Caco-2 (cell line): Measurements from ENCODE around the gene C22orf31. TPM values are rescaled to one million over a fixed set of nuclear protein-coding genes. Genes with fewer than 3 reads are reported as not detected.
A peak's percentile ranks its signal among the peaks of the same experiment; 100 is the strongest.

Experiments
- Bru-seq: library from RNA; stranded (reverse); fragments of 400-500 nt; gene quantifications from one replicate; lab custom pipeline; 2021; lab: Mats Ljungman, UMichigan
- BruChase-seq, 2 experiments: library from RNA; stranded (reverse); fragments of 400-500 nt; gene quantifications; one replicate each; lab custom pipeline; 2021; lab: Mats Ljungman, UMichigan
- BruUV-seq: library from RNA; stranded (reverse); fragments of 400-500 nt; replicated peaks from 2 replicates; lab custom pipeline; 2021; lab: Mats Ljungman, UMichigan
- CTCF ChIA-PET: fragments of 300-600 bp; sonication (Branson Sonifier 250); formaldehyde crosslinking; loops from one replicate; lab custom pipeline; 2022; ENCODE audit warnings: antibody characterized with exemption; lab: Charles Lee
- POLR2A ChIA-PET: fragments of 300-600 bp; sonication (Branson Sonifier 250); formaldehyde crosslinking; loops from one replicate; lab custom pipeline; 2022; ENCODE audit warnings: antibody characterized with exemption; lab: Charles Lee
- DNase-seq, 2 experiments: peaks; one replicate each; pipeline versions ENCODE4 v3.0.0 to v3.0.0-alpha.2; 2020 to 2022
- H3K27me3 ChIP-seq: replicated peaks from 2 replicates; pipeline ENCODE4 v1.6.0; 2011; ENCODE audit warnings: low read length; ENCODE audit not compliant: control insufficient read depth, insufficient read depth
- H3K36me3 ChIP-seq: 2 replicates; pipeline ENCODE4 v1.5.1; 2011; ENCODE audit warnings: low read length; ENCODE audit not compliant: control insufficient read depth, insufficient read depth
- H3K4me1 ChIP-seq: fragments of 250-450 bp; sonication (Bioruptor Pico); 2 replicates; pipeline ENCODE4 v1.5.1; 2020; ENCODE audit warnings: mild to moderate bottlenecking
- H3K4me3 ChIP-seq: 2 replicates; pipeline ENCODE4 v1.5.1; 2011; ENCODE audit warnings: low read depth, mild to moderate bottlenecking, control low read depth, low read length
- H3K9me3 ChIP-seq: fragments of 250-450 bp; sonication (Bioruptor Pico); 2 replicates; pipeline ENCODE4 v1.5.1; 2020; ENCODE audit warnings: mild to moderate bottlenecking, moderate library complexity
- H3K27ac Mint-ChIP-seq: one replicate; pipeline ENCODE4 v1.8.0; 2022; ENCODE audit warnings: mixed read lengths; ENCODE audit not compliant: unreplicated experiment
- H3K27me3 Mint-ChIP-seq: one replicate; pipeline ENCODE4 v1.8.0; 2022; ENCODE audit warnings: mixed read lengths; ENCODE audit not compliant: insufficient read depth, unreplicated experiment
- H3K36me3 Mint-ChIP-seq: one replicate; pipeline ENCODE4 v1.8.0; 2022; ENCODE audit warnings: mild to moderate bottlenecking, mixed read lengths; ENCODE audit not compliant: insufficient read depth, unreplicated experiment
- H3K4me1 Mint-ChIP-seq: one replicate; pipeline ENCODE4 v1.8.0; 2022; ENCODE audit warnings: low read depth, mixed read lengths; ENCODE audit not compliant: unreplicated experiment
- H3K4me3 Mint-ChIP-seq: one replicate; pipeline ENCODE4 v1.8.0; 2022; ENCODE audit warnings: mild to moderate bottlenecking, moderate library complexity, mixed read lengths; ENCODE audit not compliant: unreplicated experiment
- H3K9me3 Mint-ChIP-seq: one replicate; pipeline ENCODE4 v1.8.0; 2022; ENCODE audit warnings: mixed read lengths; ENCODE audit not compliant: unreplicated experiment
- intact Hi-C: fragments of 100-400 bp; cut with micrococcal nuclease; formaldehyde crosslinking; loops from one replicate; pipeline ENCODE4 v1.10.0; 2022; ENCODE audit not compliant: unreplicated experiment
- long read RNA-seq: library from polyadenylated mRNA; stranded (forward); transcript quantifications from one replicate; pipeline ENCODE4 v2.0.0, GENCODE V29; 2022
- total RNA-seq: library from RNA; stranded (reverse); gene quantifications from 2 replicates; pipeline ENCODE4 v1.2.3, GENCODE V29; 2022
- TF ChIP-seq, protein P1 (sequence below), 2 experiments: fragments of 200-600 bp in 1 of 2; IDR thresholded peaks; 1 replicate in 1 of 2; 2 replicates in 1 of 2; pipeline versions ENCODE4 v1.5.1 to v1.8.0; 2011 to 2022; ENCODE audit warnings: antibody characterized with exemption in 1 of 2, control low read depth in 1 of 2, inconsistent platforms in 1 of 2, low read depth in 1 of 2, low read length in 1 of 2, mild to moderate bottlenecking in 1 of 2, moderate library complexity in 1 of 2; ENCODE audit not compliant: insufficient read depth in 1 of 2, severe bottlenecking in 1 of 2, unreplicated experiment in 1 of 2

Gene C22orf31
- total RNA-seq (not detected in 2 replicates), Bru-seq, nascent RNA (percentile 19 among the genes with signal in this experiment), BruChase-seq, experiment 1, labeled RNA remaining after a 2-hour chase (percentile 15 among the genes with signal in this experiment), BruChase-seq, experiment 2, labeled RNA remaining after a 6-hour chase (not detected)
- long read RNA-seq, partial matches to known transcripts: 0 of 3 reads
- long read RNA-seq, other reads (novel, unspliced or antisense): 3 of 3 reads

DNA sequence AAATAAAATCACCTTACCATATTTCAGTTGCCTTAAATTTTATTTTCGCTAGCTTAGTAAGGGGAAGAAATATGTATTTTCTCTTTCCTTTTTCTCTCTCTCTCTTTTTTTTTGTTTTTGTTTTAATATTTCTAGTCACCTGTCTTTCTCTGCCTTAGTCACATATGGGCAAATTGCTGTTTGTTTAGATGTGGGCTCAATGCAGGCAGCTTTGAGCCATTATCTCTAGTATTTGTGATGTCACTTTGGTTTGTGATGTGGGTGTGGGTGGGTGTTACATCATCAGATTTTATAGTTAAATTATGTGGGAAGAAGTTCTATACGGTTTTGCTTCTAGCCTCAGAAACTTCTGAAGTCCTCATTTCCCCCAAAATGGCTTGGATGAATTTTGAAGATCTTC is at the start of gene C22orf31:
TSS of gene C22orf31 (minus strand) at position 59 of the 400 bp plus-strand sequence. CDS start at position 20, 39 bp downstream.
- POLR2A ChIA-PET: no interaction called here
- Mint-ChIP-seq H3K4me1 (peaks cover 23% of the 10 kb centered on the region), H3K9me3 (no peaks in the 10 kb centered on the region), H3K36me3 (peaks cover 30% of the 10 kb centered on the region), H3K4me3 (no peak within 1 kb of the TSS), H3K27ac (peak within 1 kb of the TSS; percentile 49), H3K27me3 (no peaks in the 10 kb centered on the region)
- Histone ChIP-seq H3K4me1 (peaks cover 8% of the 10 kb centered on the region; the same call in 1 of the 2 replicates), H3K9me3 (no peaks in the 10 kb centered on the region), H3K4me3 (no peak within 1 kb of the TSS), H3K36me3 (no peaks in the 10 kb centered on the region), H3K27me3 (no peaks in the 10 kb centered on the region)
- no peak for DNase-seq
- intact Hi-C loops: no loop called here
- TF ChIP-seq, protein P1, sequence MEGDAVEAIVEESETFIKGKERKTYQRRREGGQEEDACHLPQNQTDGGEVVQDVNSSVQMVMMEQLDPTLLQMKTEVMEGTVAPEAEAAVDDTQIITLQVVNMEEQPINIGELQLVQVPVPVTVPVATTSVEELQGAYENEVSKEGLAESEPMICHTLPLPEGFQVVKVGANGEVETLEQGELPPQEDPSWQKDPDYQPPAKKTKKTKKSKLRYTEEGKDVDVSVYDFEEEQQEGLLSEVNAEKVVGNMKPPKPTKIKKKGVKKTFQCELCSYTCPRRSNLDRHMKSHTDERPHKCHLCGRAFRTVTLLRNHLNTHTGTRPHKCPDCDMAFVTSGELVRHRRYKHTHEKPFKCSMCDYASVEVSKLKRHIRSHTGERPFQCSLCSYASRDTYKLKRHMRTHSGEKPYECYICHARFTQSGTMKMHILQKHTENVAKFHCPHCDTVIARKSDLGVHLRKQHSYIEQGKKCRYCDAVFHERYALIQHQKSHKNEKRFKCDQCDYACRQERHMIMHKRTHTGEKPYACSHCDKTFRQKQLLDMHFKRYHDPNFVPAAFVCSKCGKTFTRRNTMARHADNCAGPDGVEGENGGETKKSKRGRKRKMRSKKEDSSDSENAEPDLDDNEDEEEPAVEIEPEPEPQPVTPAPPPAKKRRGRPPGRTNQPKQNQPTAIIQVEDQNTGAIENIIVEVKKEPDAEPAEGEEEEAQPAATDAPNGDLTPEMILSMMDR (IDR thresholded peaks at IDR 0.05; ENCODE audit: insufficient read depth in 1 of 2, low read depth in 1 of 2, low read length in 1 of 2, severe bottlenecking in 1 of 2, unreplicated experiment in 1 of 2): no peak
- no TSS peak for BruUV-seq
- CTCF ChIA-PET: no interaction called here

DNA sequence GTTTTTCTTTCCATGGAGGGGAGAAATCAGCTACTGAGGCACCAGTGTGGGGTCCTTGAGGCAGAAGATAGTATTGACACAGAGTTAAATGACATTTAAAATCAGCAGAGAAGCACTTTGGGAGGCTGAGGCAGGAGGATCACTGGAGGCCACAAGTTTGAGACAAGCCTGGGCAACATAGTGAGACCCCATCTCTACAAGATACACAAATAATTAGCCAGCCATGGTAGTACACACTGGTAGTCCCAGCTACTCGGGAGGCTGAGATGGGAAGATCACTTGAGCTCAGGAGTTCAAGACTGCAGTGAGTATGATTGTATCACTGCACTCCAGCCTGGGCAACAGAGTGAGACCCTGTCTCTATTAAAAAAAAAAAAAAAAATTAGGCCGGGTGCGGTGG is 49.3 kb upstream of the C22orf31 start:
- TF ChIP-seq, protein P1 (IDR thresholded peaks at IDR 0.05; ENCODE audit: insufficient read depth in 1 of 2, low read depth in 1 of 2, low read length in 1 of 2, severe bottlenecking in 1 of 2, unreplicated experiment in 1 of 2): no peak
- Histone ChIP-seq H3K4me3 (no peak overlapping the region), H3K9me3 (no peaks in the 10 kb centered on the region), H3K4me1 (peaks cover 31% of the 10 kb centered on the region), H3K36me3 (no peaks in the 10 kb centered on the region), H3K27me3 (no peaks in the 10 kb centered on the region)
- POLR2A ChIA-PET: no interaction called here
- H3K27me3 Mint-ChIP-seq: no peaks in the 10 kb centered on the region
- H3K4me3 Mint-ChIP-seq: no peak overlapping the region
- H3K4me1 Mint-ChIP-seq: peaks cover 24% of the 10 kb centered on the region
- DNase-seq: no peak
- CTCF ChIA-PET: no interaction called here
- BruUV-seq: no TSS peak
- intact Hi-C loops: loop anchor here (5.0 kb wide), 1 partner anchor 41 kb away; no protein-coding TSS in a partner anchor
- H3K36me3 Mint-ChIP-seq: peaks cover 16% of the 10 kb centered on the region
- no peak overlapping the region for H3K27ac Mint-ChIP-seq
- no peaks in the 10 kb centered on the region for H3K9me3 Mint-ChIP-seq

DNA sequence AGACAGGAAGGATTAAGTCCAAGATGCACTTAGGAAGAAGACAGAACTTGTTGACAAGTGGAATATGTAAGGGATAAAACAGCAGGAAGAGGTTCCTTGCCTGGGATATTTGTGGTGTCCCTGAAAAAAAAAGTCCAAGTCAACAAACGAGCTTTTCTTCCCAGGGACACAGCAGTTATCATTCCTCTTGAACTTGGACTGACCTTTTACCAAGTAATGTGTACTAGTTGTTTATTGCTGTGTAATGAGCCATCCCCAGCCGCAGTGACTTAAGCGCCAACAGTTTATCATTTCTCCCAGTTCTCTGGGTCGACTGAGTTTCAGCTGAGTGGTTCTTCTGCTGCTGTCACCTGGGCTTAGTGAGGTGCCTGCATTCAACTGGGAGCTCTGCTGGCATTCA is 48.2 kb upstream of the C22orf31 start:
- Mint-ChIP-seq H3K36me3 (peaks cover 10% of the 10 kb centered on the region), H3K4me1 (peaks cover 14% of the 10 kb centered on the region), H3K27ac (no peak overlapping the region), H3K9me3 (no peaks in the 10 kb centered on the region), H3K4me3 (no peak overlapping the region), H3K27me3 (no peaks in the 10 kb centered on the region)
- TF ChIP-seq, protein P1 (IDR thresholded peaks at IDR 0.05; ENCODE audit: insufficient read depth in 1 of 2, low read depth in 1 of 2, low read length in 1 of 2, severe bottlenecking in 1 of 2, unreplicated experiment in 1 of 2): no peak
- Histone ChIP-seq H3K27me3 (no peaks in the 10 kb centered on the region), H3K36me3 (no peaks in the 10 kb centered on the region), H3K9me3 (no peaks in the 10 kb centered on the region), H3K4me3 (no peak overlapping the region), H3K4me1 (peaks cover 25% of the 10 kb centered on the region)
- no peak for DNase-seq
- ChIA-PET CTCF (no interaction called here), POLR2A (no interaction called here)
- no TSS peak for BruUV-seq
- intact Hi-C loops: loop anchor here (5.0 kb wide), 1 partner anchor 42 kb away; no protein-coding TSS in a partner anchor
